Adrenal gland (tissue), 5 donors: ENCODE measurements around the gene PPFIA2.

Experiments used
- CTCF ChIP-seq, 6 experiments: fragments of 450-650 bp in 4 of 6; fragments of 200-600 bp in 2 of 6; sonication (generic) in 1 of 6; IDR thresholded peaks; 1 replicate in 5 of 6; 2 replicates in 1 of 6; pipeline versions ENCODE4 v1.5.1 to v1.8.0; 2016 to 2021; ENCODE audit warnings: antibody characterized with exemption in 6 of 6, mild to moderate bottlenecking in 2 of 6, moderate library complexity in 1 of 6
- POLR2A ChIP-seq, 2 donors: fragments of 450-650 bp; IDR thresholded peaks; one replicate each; pipeline ENCODE4 v1.6.1; 2017; ENCODE audit warnings: antibody characterized with exemption in 2 of 2, mild to moderate bottlenecking in 2 of 2, moderate library complexity in 1 of 2
- donor health status: DM: no; HTN: no; CAD: no.

GRCh38 chr12:81705586-81705985 lies 53.6 kb downstream of the PPFIA2 start:
- TF ChIP-seq CTCF (IDR thresholded peaks at IDR 0.05) (no peak), POLR2A (IDR thresholded peaks at IDR 0.05) (no peak)
